Measurements from ENCODE around the gene DPH7.
"Not testable (repeated sequence)": the region's sequence is repeated elsewhere in the genome, so short reads cannot be mapped to it uniquely, and the experiment has no call there.

Gene DPH7

GRCh38 chr9:137516144-137516917, 62.4 kb downstream of the DPH7 start:
- DNase-seq, result no peak

- DNase-seq, result no peak
Measured at GRCh38 chr9:137515338-137515724, 63.4 kb downstream of the DPH7 start.

GRCh38 chr9:137514691-137515337, 63.9 kb downstream of the DPH7 start:
- DNase-seq, result no peak

GRCh38 chr9:137513801-137514570, 64.7 kb downstream of the DPH7 start:
- not testable (repeated sequence) for DNase-seq

- not testable (repeated sequence) for DNase-seq
Measured at GRCh38 chr9:137513136-137513535, 65.6 kb downstream of the DPH7 start.

- no peak for DNase-seq
Measured at GRCh38 chr9:137511758-137512463, 66.8 kb downstream of the DPH7 start.

GRCh38 chr9:137511126-137511525, 67.6 kb downstream of the DPH7 start:
- DNase-seq, result not testable (repeated sequence)

GRCh38 chr9:137509198-137509597, 69.5 kb downstream of the DPH7 start:
- DNase-seq, result no peak

- no peak for DNase-seq
Measured at GRCh38 chr9:137506702-137507171, 72.0 kb downstream of the DPH7 start.

GRCh38 chr9:137506274-137506673, 72.5 kb downstream of the DPH7 start:
- DNase-seq, result no peak

- no peak for DNase-seq
Measured at GRCh38 chr9:137505421-137506140, 73.1 kb downstream of the DPH7 start.
